ENCODE results near the gene ADGRB3.

DNA sequence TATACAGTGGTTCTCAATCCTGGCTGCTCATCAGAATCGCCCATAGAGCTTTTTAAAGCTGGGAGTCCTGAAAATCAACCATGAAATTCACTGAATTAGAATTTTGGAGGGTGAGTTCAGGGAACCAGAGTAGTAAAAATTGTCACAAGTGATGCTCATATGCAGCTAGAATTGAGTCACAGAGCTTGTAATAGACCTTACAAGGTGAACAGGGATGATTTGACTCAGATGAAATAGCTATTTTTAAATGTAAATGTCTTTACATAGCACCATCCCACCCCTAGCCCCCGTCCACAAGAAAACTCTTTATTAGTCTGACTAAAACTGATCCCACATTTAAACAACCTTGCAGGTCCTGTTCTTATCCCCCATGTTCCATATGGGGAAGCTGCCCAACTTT, 630.0 kb downstream of the ADGRB3 start:
- no peak for TF ChIP-seq MAX (IDR thresholded peaks at IDR 0.05; ENCODE audit: insufficient read depth, insufficient read length)
- no peak for TF ChIP-seq CTCF (IDR thresholded peaks at IDR 0.05; ENCODE audit: extremely low read depth in 1 of 2, insufficient read depth in 1 of 2, low read depth in 1 of 2, low read length in 2 of 2)
- no peak for TF ChIP-seq POLR2AphosphoS5 (IDR thresholded peaks at IDR 0.05; ENCODE audit: insufficient read depth, low read depth, low read length)
- TF ChIP-seq POLR2A (IDR thresholded peaks at IDR 0.05; ENCODE audit: low read depth, low read length), result no peak
- no peak for TF ChIP-seq EZH2 (IDR thresholded peaks at IDR 0.05; ENCODE audit: borderline replicate concordance, low read depth, low read length, severe bottlenecking)
- TF ChIP-seq JUN (IDR thresholded peaks at IDR 0.05; ENCODE audit: borderline replicate concordance, insufficient read depth, insufficient read length, low read depth), result no peak
- no peak for TF ChIP-seq MYC (IDR thresholded peaks at IDR 0.05; ENCODE audit: low read depth, low read length)
